HFFc6 (cell line): ENCODE measurements around the gene MCL1. TPM values are rescaled to one million over a fixed set of nuclear protein-coding genes. Genes with fewer than 3 reads are reported as not detected.

Source experiments
- DNase-seq: peaks from one replicate; pipeline ENCODE4 v3.0.0-alpha.2; 2018
- H3K27ac Mint-ChIP-seq: 2 replicates; pipeline ENCODE4 v1.8.0; 2020; ENCODE audit warnings: mild to moderate bottlenecking, mixed read lengths
- H3K27me3 Mint-ChIP-seq: 2 replicates; pipeline ENCODE4 v1.8.0; 2021; ENCODE audit warnings: mild to moderate bottlenecking, moderate library complexity, mixed read lengths; ENCODE audit not compliant: insufficient read depth
- H3K36me3 Mint-ChIP-seq: 2 replicates; pipeline ENCODE4 v1.8.0; 2021; ENCODE audit warnings: low read depth, mixed read lengths
- H3K4me1 Mint-ChIP-seq: 2 replicates; pipeline ENCODE4 v1.8.0; 2020; ENCODE audit warnings: low read depth, mixed read lengths
- H3K4me3 Mint-ChIP-seq: 2 replicates; pipeline ENCODE4 v1.8.0; 2020; ENCODE audit warnings: mild to moderate bottlenecking, moderate library complexity, mixed read lengths
- H3K9me3 Mint-ChIP-seq: 2 replicates; pipeline ENCODE4 v1.8.0; 2020; ENCODE audit warnings: mild to moderate bottlenecking, mixed read lengths
- total RNA-seq, 6 experiments: library from RNA; stranded (reverse); fragmentation: NEBNext Ultra II Directional; extraction: Animal tissue kit (Norgen Biotek cat#: 25700); gene quantifications; 2 replicates in 1 of 6; 3 replicates in 5 of 6; pipeline ENCODE4 v1.2.3, GENCODE V29; 2021
- TF ChIP-seq, protein P1 (sequence below): fragments of 200-600 bp; sonication (generic); IDR thresholded peaks from 2 replicates; pipeline ENCODE4 v1.5.0; 2021; ENCODE audit warnings: antibody characterized with exemption, mild to moderate bottlenecking

Gene MCL1
- total RNA-seq, 6 experiments from 2014 or later = 155 to 170 (median 164) TPM

DNA sequence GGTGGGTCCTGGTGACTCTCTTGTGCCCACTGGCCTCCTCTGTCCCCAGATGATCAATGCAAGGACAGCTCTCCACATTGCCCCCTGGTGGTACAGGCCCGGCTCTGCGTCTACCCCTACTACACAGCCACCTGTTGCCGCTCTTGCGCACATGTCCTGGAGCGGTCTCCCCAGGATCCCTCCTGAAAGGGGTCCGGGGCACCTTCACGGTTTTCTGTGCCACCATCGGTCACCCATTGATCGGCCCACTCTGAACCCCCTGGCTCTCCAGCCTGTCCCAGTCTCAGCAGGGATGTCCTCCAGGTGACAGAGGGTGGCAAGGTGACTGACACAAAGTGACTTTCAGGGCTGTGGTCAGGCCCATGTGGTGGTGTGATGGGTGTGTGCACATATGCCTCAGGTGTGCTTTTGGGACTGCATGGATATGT, 19.4 kb downstream of the MCL1 start:
- H3K27me3 Mint-ChIP-seq = no peaks in the 10 kb centered on the region; the same call in none of the 2 replicates
- TF ChIP-seq, protein P1, sequence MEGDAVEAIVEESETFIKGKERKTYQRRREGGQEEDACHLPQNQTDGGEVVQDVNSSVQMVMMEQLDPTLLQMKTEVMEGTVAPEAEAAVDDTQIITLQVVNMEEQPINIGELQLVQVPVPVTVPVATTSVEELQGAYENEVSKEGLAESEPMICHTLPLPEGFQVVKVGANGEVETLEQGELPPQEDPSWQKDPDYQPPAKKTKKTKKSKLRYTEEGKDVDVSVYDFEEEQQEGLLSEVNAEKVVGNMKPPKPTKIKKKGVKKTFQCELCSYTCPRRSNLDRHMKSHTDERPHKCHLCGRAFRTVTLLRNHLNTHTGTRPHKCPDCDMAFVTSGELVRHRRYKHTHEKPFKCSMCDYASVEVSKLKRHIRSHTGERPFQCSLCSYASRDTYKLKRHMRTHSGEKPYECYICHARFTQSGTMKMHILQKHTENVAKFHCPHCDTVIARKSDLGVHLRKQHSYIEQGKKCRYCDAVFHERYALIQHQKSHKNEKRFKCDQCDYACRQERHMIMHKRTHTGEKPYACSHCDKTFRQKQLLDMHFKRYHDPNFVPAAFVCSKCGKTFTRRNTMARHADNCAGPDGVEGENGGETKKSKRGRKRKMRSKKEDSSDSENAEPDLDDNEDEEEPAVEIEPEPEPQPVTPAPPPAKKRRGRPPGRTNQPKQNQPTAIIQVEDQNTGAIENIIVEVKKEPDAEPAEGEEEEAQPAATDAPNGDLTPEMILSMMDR = peak; percentile 94
- DNase-seq = no peak
- H3K4me3 Mint-ChIP-seq = peak overlapping the region; percentile 39; the same call in 1 of the 2 replicates
- no peaks in the 10 kb centered on the region for H3K9me3 Mint-ChIP-seq
- H3K36me3 Mint-ChIP-seq = peaks cover 6% of the 10 kb centered on the region
- peaks cover 49% of the 10 kb centered on the region for H3K4me1 Mint-ChIP-seq
- peak overlapping the region; percentile 99; the same call in 1 of the 2 replicates for H3K27ac Mint-ChIP-seq

DNA sequence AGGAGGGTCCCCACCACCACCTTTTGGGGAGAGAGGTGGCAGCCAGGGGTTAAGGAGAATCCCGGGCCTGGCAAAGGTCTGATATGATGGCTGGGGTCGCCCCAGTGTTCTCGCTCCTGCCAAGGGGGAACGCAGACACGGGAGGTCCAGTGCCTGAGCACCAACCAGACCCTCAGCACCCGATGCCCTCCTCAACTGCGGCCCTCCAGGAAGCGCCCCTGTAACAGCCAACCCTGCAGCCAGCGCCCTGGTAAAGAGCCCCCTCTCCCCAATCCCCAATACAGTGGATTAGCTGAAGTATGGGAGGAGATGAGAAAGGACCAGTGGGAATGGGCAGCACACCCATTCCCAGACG, 19.8 kb downstream of the MCL1 start:
- TF ChIP-seq, protein P1 = no peak
- Mint-ChIP-seq H3K27me3 (no peaks in the 10 kb centered on the region; the same call in none of the 2 replicates), H3K27ac (no peak overlapping the region), H3K9me3 (no peaks in the 10 kb centered on the region), H3K4me3 (no peak overlapping the region), H3K36me3 (peaks cover 6% of the 10 kb centered on the region), H3K4me1 (peaks cover 45% of the 10 kb centered on the region)
- no peak for DNase-seq

DNA sequence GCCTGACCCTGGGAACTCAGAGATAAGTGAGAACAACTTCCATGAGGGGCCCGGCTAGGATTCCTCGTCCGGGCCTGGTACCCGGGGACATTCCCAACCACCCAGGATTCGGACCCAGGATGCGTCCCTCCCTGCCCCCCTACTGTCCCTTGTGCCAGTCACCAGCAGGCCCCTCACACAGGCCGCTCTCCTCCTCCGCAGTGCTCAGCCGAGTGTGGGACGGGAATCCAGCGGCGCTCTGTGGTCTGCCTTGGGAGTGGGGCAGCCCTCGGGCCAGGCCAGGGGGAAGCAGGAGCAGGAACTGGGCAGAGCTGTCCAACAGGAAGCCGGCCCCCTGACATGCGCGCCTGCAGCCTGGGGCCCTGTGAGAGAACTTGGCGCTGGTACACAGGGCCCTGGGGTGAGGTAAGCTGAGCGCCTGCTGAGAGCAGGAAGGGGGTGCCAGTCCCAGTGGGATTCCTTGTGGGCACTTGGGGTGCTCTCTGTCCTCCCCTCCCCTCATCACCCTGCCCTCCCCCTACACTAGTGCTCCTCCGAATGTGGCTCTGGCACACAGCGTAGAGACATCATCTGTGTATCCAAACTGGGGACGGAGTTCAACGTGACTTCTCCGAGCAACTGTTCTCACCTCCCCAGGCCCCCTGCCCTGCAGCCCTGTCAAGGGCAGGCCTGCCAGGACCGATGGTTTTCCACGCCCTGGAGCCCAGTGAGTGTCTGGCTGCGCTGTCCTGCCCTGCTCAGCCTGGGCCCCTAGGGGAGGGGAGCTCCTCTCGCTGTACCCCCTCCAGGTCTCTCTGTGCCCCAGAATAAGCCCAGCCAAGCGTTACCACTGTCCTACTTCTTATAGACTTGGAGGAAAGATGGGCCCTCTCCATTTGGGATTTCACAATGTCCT, 20.4 kb downstream of the MCL1 start:
- TF ChIP-seq, protein P1 = no peak
- Mint-ChIP-seq H3K4me1 (peaks cover 39% of the 10 kb centered on the region), H3K27ac (no peak overlapping the region), H3K36me3 (peaks cover 6% of the 10 kb centered on the region), H3K4me3 (no peak overlapping the region), H3K9me3 (no peaks in the 10 kb centered on the region), H3K27me3 (no peaks in the 10 kb centered on the region; the same call in none of the 2 replicates)
- no peak for DNase-seq

DNA sequence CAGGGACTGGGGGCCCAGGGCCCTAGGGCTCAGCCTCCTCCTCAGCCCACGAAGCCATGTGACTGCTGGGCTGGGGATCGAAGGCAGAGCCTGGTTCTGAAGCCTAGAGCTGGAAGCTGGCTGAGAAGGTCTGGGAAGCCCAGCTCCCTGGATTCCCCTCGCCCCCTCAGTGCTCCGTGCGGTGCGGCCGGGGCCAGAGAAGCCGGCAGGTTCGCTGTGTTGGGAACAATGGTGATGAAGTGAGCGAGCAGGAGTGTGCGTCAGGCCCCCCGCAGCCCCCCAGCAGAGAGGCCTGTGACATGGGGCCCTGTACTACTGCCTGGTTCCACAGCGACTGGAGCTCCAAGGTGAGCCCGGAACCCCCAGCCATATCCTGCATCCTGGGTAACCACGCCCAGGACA, 21.1 kb downstream of the MCL1 start:
- peaks cover 32% of the 10 kb centered on the region for H3K4me1 Mint-ChIP-seq
- H3K4me3 Mint-ChIP-seq = no peak overlapping the region
- H3K36me3 Mint-ChIP-seq = peaks cover 6% of the 10 kb centered on the region
- no peaks in the 10 kb centered on the region for H3K9me3 Mint-ChIP-seq
- DNase-seq = no peak
- TF ChIP-seq, protein P1 = no peak
- H3K27ac Mint-ChIP-seq = no peak overlapping the region
- H3K27me3 Mint-ChIP-seq = no peaks in the 10 kb centered on the region; the same call in none of the 2 replicates

DNA sequence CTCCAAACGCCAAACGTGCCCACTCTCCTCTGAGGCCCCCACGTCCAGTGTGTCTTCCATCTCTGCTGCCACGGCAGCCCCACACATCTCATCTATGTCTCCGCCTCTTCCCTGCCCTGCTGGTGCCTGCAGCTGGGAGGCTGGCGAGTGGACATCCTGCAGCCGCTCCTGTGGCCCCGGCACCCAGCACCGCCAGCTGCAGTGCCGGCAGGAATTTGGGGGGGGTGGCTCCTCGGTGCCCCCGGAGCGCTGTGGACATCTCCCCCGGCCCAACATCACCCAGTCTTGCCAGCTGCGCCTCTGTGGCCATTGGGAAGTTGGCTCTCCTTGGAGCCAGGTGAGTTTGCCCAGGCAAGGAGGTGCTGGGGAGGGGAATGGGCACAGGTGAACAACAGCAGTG, 21.6 kb downstream of the MCL1 start:
- peaks cover 32% of the 10 kb centered on the region for H3K4me1 Mint-ChIP-seq
- no peaks in the 10 kb centered on the region; the same call in none of the 2 replicates for H3K27me3 Mint-ChIP-seq
- TF ChIP-seq, protein P1 = no peak
- H3K27ac Mint-ChIP-seq = no peak overlapping the region
- no peaks in the 10 kb centered on the region for H3K9me3 Mint-ChIP-seq
- no peak overlapping the region for H3K4me3 Mint-ChIP-seq
- DNase-seq = no peak
- H3K36me3 Mint-ChIP-seq = peaks cover 6% of the 10 kb centered on the region
